ENCODE data around the gene GRM4.

GRM4 gene

GRCh38 chr6:34028691-34029360 lies 117.1 kb downstream of the GRM4 start:
- Mint-ChIP-seq H3K27me3 (peaks cover 3% of the 10 kb centered on the region), H3K36me3 (ENCODE audit: low read depth) (no peaks in the 10 kb centered on the region), H3K27ac (no peak overlapping the region), H3K4me1 (ENCODE audit: low read depth) (no peaks in the 10 kb centered on the region), H3K4me3 (no peak overlapping the region), H3K9me3 (no peaks in the 10 kb centered on the region)
- intact Hi-C loops (cut with micrococcal nuclease): loop anchor here (5.0 kb wide), 1 partner anchor 177 kb away; no protein-coding TSS in a partner anchor

- Mint-ChIP-seq H3K27me3 (peaks cover 4% of the 10 kb centered on the region), H3K4me1 (ENCODE audit: low read depth) (no peaks in the 10 kb centered on the region), H3K36me3 (ENCODE audit: low read depth) (no peaks in the 10 kb centered on the region), H3K9me3 (no peaks in the 10 kb centered on the region), H3K4me3 (no peak overlapping the region), H3K27ac (no peak overlapping the region)
- intact Hi-C loops (cut with micrococcal nuclease): loop anchor here (2.0 to 5.0 kb wide), 2 partner anchors 176 to 259 kb away; no protein-coding TSS in a partner anchor
These were observed 117.9 kb downstream of the GRM4 start for GRCh38 chr6:34027939-34028441.

- Mint-ChIP-seq H3K36me3 (ENCODE audit: low read depth) (no peaks in the 10 kb centered on the region), H3K4me1 (ENCODE audit: low read depth) (no peaks in the 10 kb centered on the region), H3K9me3 (no peaks in the 10 kb centered on the region), H3K27ac (no peak overlapping the region), H3K4me3 (no peak overlapping the region), H3K27me3 (peaks cover 5% of the 10 kb centered on the region)
- intact Hi-C loops (cut with micrococcal nuclease): loop anchor here (2.0 to 5.0 kb wide), 2 partner anchors 175 to 259 kb away; no protein-coding TSS in a partner anchor
These were observed 118.4 kb downstream of the GRM4 start for GRCh38 chr6:34027445-34027936.

GRCh38 chr6:34025861-34026260 lies 120.0 kb downstream of the GRM4 start:
- Mint-ChIP-seq H3K27me3 (peaks cover 4% of the 10 kb centered on the region), H3K36me3 (ENCODE audit: low read depth) (no peaks in the 10 kb centered on the region)
- intact Hi-C loops (cut with micrococcal nuclease): loop anchor here (2.0 to 5.0 kb wide), 2 partner anchors 174 to 257 kb away; no protein-coding TSS in a partner anchor

GRCh38 chr6:34025112-34025807 lies 120.6 kb downstream of the GRM4 start:
- H3K36me3 Mint-ChIP-seq (ENCODE audit: low read depth): no peaks in the 10 kb centered on the region
- peaks cover 4% of the 10 kb centered on the region for H3K27me3 Mint-ChIP-seq
- no peaks in the 10 kb centered on the region for H3K9me3 Mint-ChIP-seq
- intact Hi-C loops (cut with micrococcal nuclease): loop anchor here (5.0 kb wide), 1 partner anchor 173 kb away; no protein-coding TSS in a partner anchor
- H3K4me1 Mint-ChIP-seq (ENCODE audit: low read depth): no peaks in the 10 kb centered on the region
- no peak overlapping the region for H3K27ac Mint-ChIP-seq
- no peak overlapping the region for H3K4me3 Mint-ChIP-seq

More at GRCh38 chr6:34025861-34026260, 120.0 kb downstream of the GRM4 start:
- H3K4me3 Mint-ChIP-seq: no peak overlapping the region
- no peak overlapping the region for H3K27ac Mint-ChIP-seq
- H3K4me1 Mint-ChIP-seq (ENCODE audit: low read depth): no peaks in the 10 kb centered on the region
- H3K9me3 Mint-ChIP-seq: no peaks in the 10 kb centered on the region

- no peak overlapping the region for H3K27ac Mint-ChIP-seq
- intact Hi-C loops (cut with micrococcal nuclease): no loop called here
- peaks cover 4% of the 10 kb centered on the region for H3K27me3 Mint-ChIP-seq
- H3K9me3 Mint-ChIP-seq: no peaks in the 10 kb centered on the region
- H3K4me1 Mint-ChIP-seq (ENCODE audit: low read depth): no peaks in the 10 kb centered on the region
- H3K4me3 Mint-ChIP-seq: no peak overlapping the region
- H3K36me3 Mint-ChIP-seq (ENCODE audit: low read depth): no peaks in the 10 kb centered on the region
These were observed 123.0 kb downstream of the GRM4 start for GRCh38 chr6:34022873-34023255.

GRCh38 chr6:34022250-34022872 lies 123.5 kb downstream of the GRM4 start:
- intact Hi-C loops (cut with micrococcal nuclease): no loop called here
- Mint-ChIP-seq H3K27ac (no peak overlapping the region), H3K9me3 (no peaks in the 10 kb centered on the region), H3K36me3 (ENCODE audit: low read depth) (no peaks in the 10 kb centered on the region), H3K4me3 (no peak overlapping the region), H3K27me3 (peaks cover 4% of the 10 kb centered on the region), H3K4me1 (ENCODE audit: low read depth) (no peaks in the 10 kb centered on the region)

- H3K4me3 Mint-ChIP-seq: no peak overlapping the region
These were observed 124.2 kb downstream of the GRM4 start for GRCh38 chr6:34021554-34022190.

GRCh38 chr6:34020807-34021553 lies 124.9 kb downstream of the GRM4 start:
- intact Hi-C loops (cut with micrococcal nuclease): no loop called here
- Mint-ChIP-seq H3K27me3 (peaks cover 4% of the 10 kb centered on the region), H3K36me3 (ENCODE audit: low read depth) (no peaks in the 10 kb centered on the region), H3K4me3 (no peak overlapping the region), H3K4me1 (ENCODE audit: low read depth) (no peaks in the 10 kb centered on the region), H3K9me3 (no peaks in the 10 kb centered on the region), H3K27ac (no peak overlapping the region)

More at GRCh38 chr6:34021554-34022190, 124.2 kb downstream of the GRM4 start:
- H3K36me3 Mint-ChIP-seq (ENCODE audit: low read depth): no peaks in the 10 kb centered on the region
- intact Hi-C loops (cut with micrococcal nuclease): no loop called here
- peaks cover 4% of the 10 kb centered on the region for H3K27me3 Mint-ChIP-seq
- no peaks in the 10 kb centered on the region for H3K9me3 Mint-ChIP-seq
- H3K4me1 Mint-ChIP-seq (ENCODE audit: low read depth): no peaks in the 10 kb centered on the region
- no peak overlapping the region for H3K27ac Mint-ChIP-seq

- Mint-ChIP-seq H3K27me3 (peaks cover 4% of the 10 kb centered on the region), H3K9me3 (no peaks in the 10 kb centered on the region), H3K4me1 (ENCODE audit: low read depth) (no peaks in the 10 kb centered on the region), H3K4me3 (no peak overlapping the region), H3K36me3 (ENCODE audit: low read depth) (no peaks in the 10 kb centered on the region), H3K27ac (no peak overlapping the region)
- intact Hi-C loops (cut with micrococcal nuclease): no loop called here
These were observed 125.6 kb downstream of the GRM4 start for GRCh38 chr6:34020278-34020677.

- intact Hi-C loops (cut with micrococcal nuclease): no loop called here
- H3K4me3 Mint-ChIP-seq: no peak overlapping the region
- no peak overlapping the region for H3K27ac Mint-ChIP-seq
- H3K9me3 Mint-ChIP-seq: no peaks in the 10 kb centered on the region
- H3K27me3 Mint-ChIP-seq: peaks cover 2% of the 10 kb centered on the region
- no peaks in the 10 kb centered on the region for H3K4me1 Mint-ChIP-seq (ENCODE audit: low read depth)
- no peaks in the 10 kb centered on the region for H3K36me3 Mint-ChIP-seq (ENCODE audit: low read depth)
These were observed 126.8 kb downstream of the GRM4 start for GRCh38 chr6:34018961-34019606.

- Mint-ChIP-seq H3K4me3 (no peak overlapping the region), H3K36me3 (ENCODE audit: low read depth) (no peaks in the 10 kb centered on the region), H3K27ac (no peak overlapping the region), H3K9me3 (no peaks in the 10 kb centered on the region), H3K27me3 (peaks cover 2% of the 10 kb centered on the region), H3K4me1 (ENCODE audit: low read depth) (no peaks in the 10 kb centered on the region)
- intact Hi-C loops (cut with micrococcal nuclease): no loop called here
These were observed 127.9 kb downstream of the GRM4 start for GRCh38 chr6:34018026-34018425.

All from dendritic cell treated with granulocyte-macrophage colony-stimulating factor and Interleukin-4, amounts not matched to agents 40 ng/mL and 50 ng/mL, for 4 days (primary cell).